ENCODE measurements around the gene SYNE3.

- TF ChIP-seq CTCF (IDR thresholded peaks at IDR 0.05), result no peak
- no peak for TF ChIP-seq POLR2A (IDR thresholded peaks at IDR 0.05; ENCODE audit: low read depth)
Observed at GRCh38 chr14:95482627-95483308, 33.7 kb downstream of the SYNE3 start.
